SJCRH30 (cell line): ENCODE data around the gene LIN9. TPM values are rescaled to one million over a fixed set of nuclear protein-coding genes. Genes with fewer than 3 reads are reported as not detected.

Experiments
- DNase-seq, 2 experiments: peaks; one replicate each; pipeline ENCODE4 v3.0.0-alpha.2; 2015 to 2020
- H3K27ac ChIP-seq: fragments of 250-450 bp; sonication (Bioruptor Pico); 2 replicates; pipeline ENCODE4 v1.5.1; 2020; ENCODE audit warnings: mild to moderate bottlenecking, moderate library complexity
- H3K27me3 ChIP-seq: fragments of 250-450 bp; sonication (Bioruptor Pico); 2 replicates; pipeline ENCODE4 v1.5.1; 2020; ENCODE audit warnings: mild to moderate bottlenecking, moderate library complexity
- H3K36me3 ChIP-seq: fragments of 250-450 bp; sonication (Bioruptor Pico); 2 replicates; pipeline ENCODE4 v1.5.1; 2020; ENCODE audit warnings: mild to moderate bottlenecking, moderate library complexity
- H3K4me1 ChIP-seq: fragments of 250-450 bp; sonication (Bioruptor Pico); 2 replicates; pipeline ENCODE4 v1.5.1; 2020; ENCODE audit warnings: mild to moderate bottlenecking, moderate library complexity
- H3K4me3 ChIP-seq: fragments of 250-450 bp; sonication (Bioruptor Pico); 2 replicates; pipeline ENCODE4 v1.5.1; 2020; ENCODE audit warnings: mild to moderate bottlenecking, moderate library complexity
- H3K9me3 ChIP-seq: fragments of 250-450 bp; sonication (Bioruptor Pico); replicated peaks from 2 replicates; pipeline ENCODE4 v1.5.1; 2020; ENCODE audit warnings: mild to moderate bottlenecking, moderate library complexity
- total RNA-seq: library from RNA; depleted of rRNA; stranded (reverse); fragments of >200 nt; shearing (Covaris generic); gene quantifications from 2 replicates; pipeline ENCODE4 v1.2.3, GENCODE V29; 2014

LIN9 gene
- total RNA-seq, 1 experiment from 2014 or later = 31.8 TPM

- H3K4me1 ChIP-seq = no peaks in the 10 kb centered on the region; the same call in 1 of the 2 replicates
- H3K36me3 ChIP-seq = no peaks in the 10 kb centered on the region
- no peak overlapping the region for H3K4me3 ChIP-seq
- H3K27me3 ChIP-seq = no peaks in the 10 kb centered on the region
- H3K27ac ChIP-seq = no peak overlapping the region
- H3K9me3 ChIP-seq = peaks cover 5% of the 10 kb centered on the region; the same call in 1 of the 2 replicates
- DNase-seq = no peak
Observed at GRCh38 chr1:226337276-226337875, 28.4 kb upstream of the LIN9 start.

DNA sequence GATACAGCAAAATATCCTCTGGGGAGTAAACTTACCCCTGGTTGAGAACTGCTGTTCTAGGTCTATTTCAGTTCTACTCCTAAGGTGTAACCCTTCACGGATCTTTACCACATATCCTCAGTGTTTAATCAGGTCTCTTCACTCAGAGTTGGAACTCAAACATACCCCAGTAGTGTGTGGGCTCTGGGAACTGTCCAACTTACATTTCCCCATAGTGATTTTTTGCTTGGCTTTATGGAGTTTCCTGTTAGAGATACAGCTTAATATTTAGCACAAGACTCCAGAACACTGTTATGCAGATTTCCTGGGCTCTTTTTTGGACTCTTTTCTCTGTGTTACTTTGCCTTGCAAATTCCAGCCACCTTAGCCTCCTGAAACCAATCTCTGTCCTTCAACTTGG is 26.7 kb upstream of the LIN9 start:
- Histone ChIP-seq H3K9me3 (peaks cover 5% of the 10 kb centered on the region; the same call in 1 of the 2 replicates), H3K27ac (no peak overlapping the region), H3K36me3 (no peaks in the 10 kb centered on the region), H3K27me3 (no peaks in the 10 kb centered on the region), H3K4me3 (no peak overlapping the region), H3K4me1 (no peaks in the 10 kb centered on the region; the same call in 1 of the 2 replicates)
- DNase-seq = no peak

DNA sequence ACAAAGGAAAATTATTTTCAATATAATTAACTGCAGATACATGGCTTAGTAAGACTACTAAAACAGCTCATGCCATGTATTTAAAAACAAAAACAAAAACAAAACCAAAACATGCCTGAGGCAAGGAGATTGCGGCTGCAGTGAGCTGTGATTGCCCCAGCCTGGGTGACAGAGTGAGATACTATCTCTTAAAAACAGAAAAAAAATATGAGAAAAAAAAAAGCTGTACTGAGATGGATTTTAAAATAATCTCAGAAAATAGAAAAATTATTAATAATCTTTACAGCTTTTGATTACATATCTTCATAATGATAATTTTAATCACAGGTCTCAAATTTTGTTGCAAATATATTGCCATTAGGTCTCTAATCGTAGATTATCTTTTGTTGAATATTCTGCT is 24.0 kb upstream of the LIN9 start:
- Histone ChIP-seq H3K9me3 (no peaks in the 10 kb centered on the region), H3K27ac (no peak overlapping the region), H3K36me3 (no peaks in the 10 kb centered on the region), H3K27me3 (no peaks in the 10 kb centered on the region), H3K4me1 (no peaks in the 10 kb centered on the region; the same call in 1 of the 2 replicates), H3K4me3 (peak overlapping the region; percentile 33)
- no peak for DNase-seq

DNA sequence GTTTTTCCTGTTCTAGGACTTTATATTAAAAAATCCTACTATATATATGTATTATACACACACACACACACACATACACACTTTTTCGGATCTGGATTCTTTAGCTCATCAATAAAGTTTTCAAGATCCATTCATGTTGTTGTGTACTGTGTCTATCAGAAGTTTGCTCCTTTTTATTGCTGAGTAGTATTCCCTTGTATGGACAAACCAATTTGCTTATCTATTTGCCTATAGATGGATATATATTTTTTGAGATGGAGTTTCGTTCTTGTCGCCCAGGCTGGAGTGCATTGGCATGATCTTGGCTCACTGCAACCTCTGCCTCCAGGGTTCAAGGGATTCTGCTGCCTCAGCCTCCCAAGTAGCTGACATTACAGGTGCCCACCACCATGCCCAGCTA is 20.3 kb upstream of the LIN9 start:
- H3K9me3 ChIP-seq = no peaks in the 10 kb centered on the region
- no peak overlapping the region for H3K4me3 ChIP-seq
- DNase-seq = no peak
- H3K27me3 ChIP-seq = no peaks in the 10 kb centered on the region
- H3K36me3 ChIP-seq = no peaks in the 10 kb centered on the region
- peaks cover 3% of the 10 kb centered on the region; the same call in 1 of the 2 replicates for H3K4me1 ChIP-seq
- H3K27ac ChIP-seq = no peak overlapping the region

- H3K36me3 ChIP-seq = no peaks in the 10 kb centered on the region
- H3K4me3 ChIP-seq = no peak overlapping the region
- H3K4me1 ChIP-seq = peaks cover 3% of the 10 kb centered on the region; the same call in 1 of the 2 replicates
- no peaks in the 10 kb centered on the region for H3K27me3 ChIP-seq
- peak in 1 of 2 experiments; percentile 16 for DNase-seq
- no peak overlapping the region for H3K27ac ChIP-seq
- no peaks in the 10 kb centered on the region for H3K9me3 ChIP-seq
Observed at GRCh38 chr1:226327761-226328162, 18.8 kb upstream of the LIN9 start.

GRCh38 chr1:226325178-226325577 is 16.2 kb upstream of the LIN9 start:
- Histone ChIP-seq H3K4me1 (0 out of 2 replicates have a peak, but pooled peaks cover 3% of the 10 kb centered on the region), H3K9me3 (no peaks in the 10 kb centered on the region), H3K4me3 (no peak overlapping the region), H3K36me3 (no peaks in the 10 kb centered on the region), H3K27ac (no peak overlapping the region), H3K27me3 (no peaks in the 10 kb centered on the region)
- DNase-seq = peak; percentile 18 to 39

- no peak for DNase-seq
- no peaks in the 10 kb centered on the region for H3K9me3 ChIP-seq
- no peaks in the 10 kb centered on the region for H3K27me3 ChIP-seq
- no peak overlapping the region for H3K4me3 ChIP-seq
- H3K27ac ChIP-seq = no peak overlapping the region
- no peaks in the 10 kb centered on the region for H3K36me3 ChIP-seq
- 0 out of 2 replicates have a peak, but pooled peaks cover 3% of the 10 kb centered on the region for H3K4me1 ChIP-seq
Observed at GRCh38 chr1:226324479-226324878, 15.5 kb upstream of the LIN9 start.

GRCh38 chr1:226322986-226323385 is 14.0 kb upstream of the LIN9 start:
- DNase-seq = no peak

GRCh38 chr1:226320930-226321329 is 12.0 kb upstream of the LIN9 start:
- H3K4me3 ChIP-seq = no peak overlapping the region
- peak in 1 of 2 experiments; percentile 21 for DNase-seq
- no peaks in the 10 kb centered on the region for H3K9me3 ChIP-seq
- no peak overlapping the region for H3K27ac ChIP-seq
- H3K27me3 ChIP-seq = no peaks in the 10 kb centered on the region
- no peaks in the 10 kb centered on the region for H3K4me1 ChIP-seq
- no peaks in the 10 kb centered on the region for H3K36me3 ChIP-seq

More at GRCh38 chr1:226322986-226323385, 14.0 kb upstream of the LIN9 start:
- no peak overlapping the region for H3K27ac ChIP-seq
- H3K9me3 ChIP-seq = no peaks in the 10 kb centered on the region
- no peak overlapping the region for H3K4me3 ChIP-seq
- 0 out of 2 replicates have a peak, but pooled peaks cover 3% of the 10 kb centered on the region for H3K4me1 ChIP-seq
- no peaks in the 10 kb centered on the region for H3K36me3 ChIP-seq
- H3K27me3 ChIP-seq = no peaks in the 10 kb centered on the region

- Histone ChIP-seq H3K27me3 (no peaks in the 10 kb centered on the region), H3K36me3 (no peaks in the 10 kb centered on the region), H3K27ac (no peak overlapping the region), H3K9me3 (no peaks in the 10 kb centered on the region), H3K4me3 (no peak overlapping the region), H3K4me1 (no peaks in the 10 kb centered on the region)
- DNase-seq = no peak
Observed at GRCh38 chr1:226318471-226318870, 9.5 kb upstream of the LIN9 start.

DNA sequence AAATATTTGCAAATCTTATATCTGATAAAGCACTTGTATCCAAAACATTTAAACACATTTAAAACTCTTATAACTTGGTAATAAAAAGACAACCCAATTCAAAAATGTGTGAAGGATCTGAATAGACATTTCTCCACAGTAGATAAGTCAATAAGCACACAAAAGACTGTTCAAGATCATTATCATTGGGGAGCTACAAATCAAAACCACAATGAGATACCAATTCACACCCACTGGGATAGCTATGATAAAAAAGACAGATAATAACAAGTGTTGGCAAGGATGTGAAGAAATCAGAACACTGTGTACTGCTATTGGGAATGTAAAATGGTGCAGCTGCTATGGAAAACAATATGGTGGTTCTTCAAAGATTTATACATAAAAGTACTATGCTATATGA is 5.1 kb upstream of the LIN9 start:
- no peak for DNase-seq
- Histone ChIP-seq H3K27me3 (no peaks in the 10 kb centered on the region), H3K36me3 (no peaks in the 10 kb centered on the region), H3K27ac (no peak overlapping the region), H3K9me3 (no peaks in the 10 kb centered on the region), H3K4me3 (no peak overlapping the region), H3K4me1 (no peaks in the 10 kb centered on the region)

GRCh38 chr1:226312065-226312464 is 3.1 kb upstream of the LIN9 start:
- Histone ChIP-seq H3K4me3 (no peak overlapping the region), H3K27ac (no peak overlapping the region)
- no peak for DNase-seq

GRCh38 chr1:226311376-226311775 is 2.4 kb upstream of the LIN9 start:
- Histone ChIP-seq H3K27ac (no peak overlapping the region), H3K4me3 (no peak overlapping the region), H3K9me3 (no peaks in the 10 kb centered on the region), H3K4me1 (no peaks in the 10 kb centered on the region), H3K36me3 (no peaks in the 10 kb centered on the region), H3K27me3 (no peaks in the 10 kb centered on the region)
- DNase-seq = no peak

More at GRCh38 chr1:226312065-226312464, 3.1 kb upstream of the LIN9 start:
- Histone ChIP-seq H3K9me3 (no peaks in the 10 kb centered on the region), H3K4me1 (no peaks in the 10 kb centered on the region), H3K36me3 (no peaks in the 10 kb centered on the region), H3K27me3 (no peaks in the 10 kb centered on the region)

GRCh38 chr1:226310637-226311195 is 1.8 kb upstream of the LIN9 start:
- H3K9me3 ChIP-seq = no peaks in the 10 kb centered on the region
- H3K27ac ChIP-seq = no peak overlapping the region
- no peak for DNase-seq
- H3K4me1 ChIP-seq = no peaks in the 10 kb centered on the region
- no peak overlapping the region for H3K4me3 ChIP-seq
- H3K27me3 ChIP-seq = no peaks in the 10 kb centered on the region
- H3K36me3 ChIP-seq = no peaks in the 10 kb centered on the region

GRCh38 chr1:226310245-226310540 is 1.2 kb upstream of the LIN9 start:
- H3K36me3 ChIP-seq = no peaks in the 10 kb centered on the region
- no peaks in the 10 kb centered on the region for H3K4me1 ChIP-seq
- peak overlapping the region; percentile 83 for H3K4me3 ChIP-seq
- peak in 1 of 2 experiments; percentile 28 for DNase-seq
- H3K27me3 ChIP-seq = no peaks in the 10 kb centered on the region
- H3K9me3 ChIP-seq = no peaks in the 10 kb centered on the region
- H3K27ac ChIP-seq = peak overlapping the region; percentile 92
